GM19193 (cell line): Measurements from ENCODE around the gene CRYBA2.

Source experiments
- POLR2A ChIP-seq: IDR thresholded peaks from 4 replicates; pipeline ENCODE4 v1.6.1; 2011; ENCODE audit not compliant: insufficient read depth, insufficient read length; ENCODE audit errors: extremely low read depth

Gene CRYBA2

DNA sequence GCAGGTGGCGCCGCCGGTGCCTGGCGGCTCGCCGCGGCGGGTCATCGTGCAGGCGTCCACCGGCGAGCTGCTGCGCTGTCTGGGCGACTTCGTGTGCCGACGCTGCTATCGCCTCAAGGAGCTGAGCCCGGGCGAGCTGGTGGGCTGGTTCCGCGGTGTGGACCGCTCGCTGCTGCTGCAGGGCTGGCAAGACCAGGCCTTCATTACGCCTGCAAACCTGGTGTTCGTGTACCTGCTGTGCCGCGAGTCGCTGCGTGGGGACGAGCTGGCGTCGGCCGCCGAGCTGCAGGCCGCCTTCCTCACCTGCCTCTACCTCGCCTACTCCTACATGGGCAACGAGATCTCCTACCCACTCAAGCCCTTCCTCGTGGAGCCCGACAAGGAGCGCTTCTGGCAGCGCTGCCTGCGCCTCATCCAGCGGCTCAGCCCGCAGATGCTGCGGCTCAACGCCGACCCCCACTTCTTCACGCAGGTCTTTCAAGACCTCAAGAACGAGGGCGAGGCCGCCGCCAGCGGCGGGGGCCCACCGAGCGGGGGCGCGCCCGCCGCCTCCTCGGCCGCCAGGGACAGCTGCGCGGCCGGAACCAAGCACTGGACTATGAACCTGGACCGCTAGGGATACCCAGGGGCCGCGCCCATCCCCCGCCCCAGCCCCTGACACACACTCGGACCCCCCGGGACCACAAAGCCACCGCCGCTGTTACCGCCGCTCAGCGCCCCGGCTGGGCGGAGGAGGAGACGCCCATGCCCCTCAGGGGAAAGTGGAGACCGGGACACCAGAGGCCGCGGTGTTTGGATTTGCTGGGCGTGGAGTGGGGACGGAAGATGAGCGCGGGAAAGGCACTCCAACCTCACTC is 32.7 kb downstream of the CRYBA2 start:
- TF ChIP-seq POLR2A = no peak

DNA sequence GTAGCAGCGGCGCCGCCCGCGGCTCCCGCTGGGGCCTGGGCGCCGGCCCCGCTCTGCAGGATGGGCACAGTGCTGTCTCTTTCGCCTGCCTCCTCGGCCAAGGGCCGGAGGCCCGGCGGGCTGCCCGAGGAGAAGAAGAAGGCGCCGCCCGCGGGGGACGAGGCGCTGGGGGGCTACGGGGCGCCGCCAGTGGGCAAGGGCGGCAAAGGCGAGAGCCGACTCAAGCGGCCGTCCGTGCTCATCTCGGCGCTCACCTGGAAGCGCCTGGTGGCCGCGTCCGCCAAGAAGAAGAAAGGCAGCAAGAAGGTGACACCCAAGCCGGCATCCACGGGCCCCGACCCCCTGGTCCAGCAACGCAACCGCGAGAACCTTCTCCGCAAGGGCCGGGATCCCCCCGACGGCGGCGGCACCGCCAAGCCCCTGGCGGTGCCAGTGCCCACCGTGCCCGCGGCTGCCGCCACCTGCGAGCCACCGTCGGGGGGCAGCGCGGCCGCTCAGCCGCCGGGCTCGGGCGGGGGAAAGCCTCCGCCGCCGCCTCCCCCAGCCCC is 33.4 kb downstream of the CRYBA2 start:
- no peak for TF ChIP-seq POLR2A

DNA sequence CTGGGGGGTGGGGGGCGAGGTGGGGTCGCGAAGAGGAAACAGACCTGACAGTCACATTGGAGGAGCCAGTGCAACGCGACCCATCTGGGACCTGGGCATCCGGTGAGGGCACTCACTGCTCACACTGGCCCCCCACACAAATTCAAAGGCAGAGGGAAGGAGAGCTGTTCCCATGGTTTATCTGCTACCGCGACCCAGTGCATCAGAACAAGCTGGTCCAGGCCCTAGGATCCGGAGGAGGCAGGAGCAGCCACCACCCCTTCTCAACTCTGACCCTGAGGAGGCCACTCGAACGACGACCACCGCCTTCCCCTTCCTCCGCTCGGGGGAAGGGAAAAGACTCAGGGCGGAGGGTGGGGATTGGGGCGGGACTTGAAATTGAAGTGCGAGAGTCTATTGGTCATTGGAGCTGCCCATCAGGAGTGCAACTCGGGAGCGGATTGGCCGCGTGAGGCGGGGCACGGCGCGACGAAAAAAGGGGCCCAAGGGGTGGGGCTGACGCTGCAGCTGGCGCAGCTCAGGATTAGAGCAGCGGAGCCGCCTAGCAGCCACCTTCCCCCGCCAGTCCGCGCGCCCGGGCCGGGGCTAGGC is 34.0 kb downstream of the CRYBA2 start, which contains the start of gene CDK5R2:
TSS of gene CDK5R2 (plus strand) at position 526 of the 591 bp plus-strand sequence. CDS start 155 bp downstream, outside the sequence.
- no peak for TF ChIP-seq POLR2A

DNA sequence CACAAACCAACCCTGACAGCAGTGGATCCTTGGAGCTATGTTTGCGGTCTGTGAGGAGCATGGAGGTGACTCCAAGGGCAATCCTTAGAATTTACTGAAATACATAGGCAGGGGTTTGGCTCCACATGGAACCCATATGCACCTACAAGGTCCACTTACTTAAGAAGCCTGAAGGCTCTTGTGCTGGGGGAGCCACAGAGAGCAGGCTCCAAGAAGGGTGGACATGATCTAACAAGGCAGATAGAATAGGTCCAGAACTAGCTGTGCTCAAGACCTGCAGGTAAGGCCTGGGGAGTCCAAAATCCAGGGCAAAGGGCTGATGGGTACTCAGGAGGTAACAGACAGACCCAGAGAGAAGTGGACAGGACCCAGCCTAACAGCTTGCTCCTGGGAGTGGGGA is 34.9 kb downstream of the CRYBA2 start:
- no peak for TF ChIP-seq POLR2A

DNA sequence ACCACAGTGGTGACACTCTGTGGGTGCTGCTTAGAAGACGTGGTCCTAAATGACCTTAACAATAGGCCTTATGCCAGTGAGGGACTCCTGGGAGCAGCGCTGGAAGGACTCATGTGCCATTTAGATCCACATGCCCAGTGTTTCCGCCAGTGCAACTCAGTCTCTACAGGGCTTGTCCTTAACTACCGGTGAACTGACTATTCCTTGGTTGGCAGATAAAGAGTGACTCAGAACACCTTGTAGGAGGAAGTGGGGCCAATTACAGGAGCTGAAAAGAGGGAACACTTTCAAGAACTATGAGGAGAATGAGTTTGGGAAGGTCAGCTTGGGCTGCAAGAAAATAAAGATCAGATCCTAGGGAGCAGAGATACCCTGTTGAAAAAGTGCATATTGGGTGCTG is 35.6 kb downstream of the CRYBA2 start:
- no peak for TF ChIP-seq POLR2A

DNA sequence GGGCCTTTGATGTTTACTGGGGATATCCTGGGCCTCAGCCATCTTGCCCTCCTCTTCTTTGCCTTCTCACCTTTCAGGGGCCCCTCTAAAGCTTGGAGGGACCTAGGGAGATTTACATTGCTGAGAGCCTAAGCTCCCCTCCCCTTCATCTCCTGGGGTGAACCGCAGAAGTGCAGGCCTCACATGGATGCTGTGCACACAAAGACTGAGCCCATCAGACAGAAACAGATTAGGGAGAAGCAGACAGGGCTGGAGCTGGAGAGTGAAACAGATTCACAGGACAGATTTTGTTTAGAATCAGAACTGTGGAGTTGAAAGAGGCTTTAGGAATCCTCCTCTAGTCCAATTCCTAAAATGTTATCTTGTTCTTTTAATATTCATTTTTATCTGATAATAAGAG is 37.2 kb downstream of the CRYBA2 start:
- no peak for TF ChIP-seq POLR2A

DNA sequence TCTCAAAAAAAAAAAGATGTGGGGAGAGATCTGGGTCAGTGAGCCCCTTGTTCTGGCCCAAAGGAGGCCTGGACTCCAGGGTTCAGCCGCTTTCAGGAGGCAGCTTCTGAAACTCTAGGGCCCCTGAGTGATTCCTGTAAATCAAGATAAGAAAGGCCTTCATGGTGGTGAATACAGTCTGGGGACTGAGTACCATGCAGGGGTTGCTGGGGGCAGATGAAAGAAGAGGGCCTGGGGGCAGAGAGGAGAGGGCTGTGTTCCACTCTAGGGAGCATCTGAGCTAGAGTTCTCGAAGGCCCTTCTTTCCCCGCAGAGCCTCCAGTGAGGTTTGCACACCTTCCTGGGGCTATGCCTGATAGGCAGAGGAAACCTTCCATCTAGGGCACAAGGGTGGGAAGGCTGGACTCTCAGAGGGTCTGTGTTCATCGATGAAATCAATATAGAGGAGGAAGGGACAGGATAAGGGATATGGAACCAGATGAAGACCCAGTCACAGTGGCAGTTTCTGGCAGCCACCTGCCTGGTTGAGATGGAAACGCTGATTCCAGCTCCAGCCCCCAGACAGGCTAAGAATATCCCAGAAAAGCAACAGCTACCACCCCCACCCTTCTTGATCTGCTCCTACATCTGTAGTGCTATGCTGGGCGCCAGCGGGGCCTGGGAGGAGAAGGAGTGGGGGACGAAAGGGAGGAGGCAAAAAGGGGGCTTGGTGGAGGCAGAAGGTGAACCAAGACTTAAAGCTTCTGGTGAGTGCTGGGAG is 38.5 kb downstream of the CRYBA2 start:
- TF ChIP-seq POLR2A = no peak

DNA sequence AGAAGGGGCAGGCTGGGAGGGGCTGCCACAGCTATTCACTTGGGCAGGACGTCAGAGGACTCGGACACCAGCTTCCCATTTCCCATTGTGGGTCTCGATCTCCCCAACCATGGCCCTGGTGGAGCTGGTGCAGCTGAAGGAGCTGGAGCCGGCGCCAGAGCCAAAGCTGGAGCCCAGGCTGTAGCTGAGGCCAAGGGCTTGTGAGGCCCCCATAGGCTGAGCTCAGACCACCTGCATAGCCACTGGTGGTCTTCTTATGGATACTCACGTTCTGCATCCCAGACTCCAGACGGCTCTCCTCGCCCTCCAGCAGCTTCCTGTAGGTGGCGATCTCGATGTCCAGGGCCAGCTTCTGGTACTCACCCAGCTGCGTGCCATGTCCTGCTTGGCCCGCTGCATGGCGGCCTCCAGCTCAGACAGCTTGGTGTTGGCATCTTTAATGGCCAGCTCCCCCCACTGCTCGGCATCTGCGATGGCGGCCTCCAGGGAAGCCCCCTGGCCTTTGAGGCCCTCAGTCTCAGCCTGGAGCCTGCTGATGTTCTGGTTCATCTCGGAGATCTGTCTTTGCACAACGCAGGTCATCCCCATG is 39.8 kb downstream of the CRYBA2 start:
- no peak for TF ChIP-seq POLR2A

DNA sequence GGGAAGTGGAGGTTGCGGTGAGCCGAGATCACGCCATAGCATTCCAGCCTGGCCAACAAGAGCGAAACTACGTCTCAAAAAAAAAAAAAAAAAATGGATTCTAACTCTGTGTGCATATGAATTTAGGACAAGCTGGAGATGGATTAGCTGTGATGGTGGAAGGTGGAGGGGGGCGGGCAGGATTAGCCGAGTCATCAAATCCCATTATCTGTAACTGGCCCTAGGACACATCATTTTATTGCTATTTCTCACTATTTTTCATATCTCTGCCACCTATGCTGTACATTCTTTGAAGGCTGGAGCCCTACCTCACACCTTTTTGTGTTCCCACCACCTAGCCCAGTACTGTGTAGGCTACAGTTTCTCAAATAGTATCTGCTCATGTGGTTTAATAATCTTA is 41.1 kb downstream of the CRYBA2 start:
- no peak for TF ChIP-seq POLR2A

DNA sequence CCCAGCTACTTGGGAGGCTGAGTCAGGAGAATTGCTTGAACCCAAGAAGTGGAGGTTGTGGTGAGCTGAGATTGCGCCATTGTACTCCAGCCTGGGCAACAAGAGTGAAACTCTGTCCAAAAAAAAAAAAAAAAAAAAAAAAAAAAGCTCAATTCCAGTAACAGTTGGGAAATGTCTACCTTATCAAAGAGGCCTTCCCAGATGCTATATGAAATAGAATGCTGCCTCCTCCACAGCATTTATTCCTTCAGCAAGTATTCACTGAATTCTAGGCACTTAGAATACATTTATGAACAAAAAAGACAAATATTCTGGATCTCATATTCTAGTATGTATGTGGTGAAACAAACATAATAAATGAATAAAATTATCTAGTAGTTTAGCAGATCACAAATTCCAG is 46.6 kb downstream of the CRYBA2 start:
- no peak for TF ChIP-seq POLR2A

DNA sequence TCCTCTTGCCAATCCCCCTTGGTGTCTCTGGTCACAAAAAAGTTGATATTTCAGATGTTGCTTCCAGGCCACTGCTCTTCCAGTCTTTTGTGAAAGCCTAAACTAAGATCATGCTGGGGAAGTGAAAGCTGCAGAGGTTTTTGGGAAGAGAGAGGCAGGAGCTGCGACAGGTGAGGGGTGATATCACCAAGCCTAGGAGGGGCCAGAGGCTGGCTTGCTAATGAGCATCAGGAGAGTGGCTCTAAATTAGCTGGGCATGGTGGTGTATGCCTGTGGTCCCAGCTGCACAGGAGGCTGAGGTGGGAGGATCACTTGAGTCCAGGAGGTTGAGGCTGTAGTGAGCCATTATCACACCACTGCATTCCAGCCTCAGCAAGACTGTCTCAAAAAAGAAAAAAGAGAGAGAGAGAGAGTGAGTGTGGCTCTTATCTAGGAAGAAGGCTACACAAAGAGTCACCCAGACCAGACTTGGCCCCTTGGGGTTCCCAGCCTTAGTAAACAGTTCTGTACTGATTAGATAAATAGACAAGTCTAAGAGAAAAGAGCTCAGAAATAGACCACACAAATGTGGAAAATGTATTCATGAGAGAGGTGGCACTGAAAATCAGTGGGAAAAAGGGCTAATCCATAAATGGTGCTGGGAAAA is 48.3 kb downstream of the CRYBA2 start:
- TF ChIP-seq POLR2A = no peak
